ENCODE results near the gene MTA1. TPM values are rescaled to one million over a fixed set of nuclear protein-coding genes. Genes with fewer than 3 reads are reported as not detected.
A peak's percentile ranks its signal among the peaks of the same experiment; 100 is the strongest.

MTA1 gene
- total RNA-seq, 6 donors from 2014 or later, result 64.8 to 315 (median 94.9) TPM

- no peaks in the 10 kb centered on the region for H3K9me3 ChIP-seq
- no peak for ATAC-seq (ENCODE audit: low FRiP score in 2 of 2)
- 66 to 68% methylated on average over 16 of the region's 16 CpGs for WGBS, 2 donors
- H3K36me3 ChIP-seq, result no peaks in the 10 kb centered on the region
- no peak overlapping the region for H3K27ac ChIP-seq
- no peaks in the 10 kb centered on the region for H3K4me1 ChIP-seq
- peak in 1 of 2 donors; percentile 11 for DNase-seq
- no peaks in the 10 kb centered on the region for H3K27me3 ChIP-seq
- H3K4me3 ChIP-seq, result no peak overlapping the region
- TF ChIP-seq EP300 (IDR thresholded peaks at IDR 0.05) (no peak), POLR2AphosphoS5 (IDR thresholded peaks at IDR 0.05) (no peak), POLR2A (IDR thresholded peaks at IDR 0.05) (no peak)
- TF ChIP-seq, protein P1, sequence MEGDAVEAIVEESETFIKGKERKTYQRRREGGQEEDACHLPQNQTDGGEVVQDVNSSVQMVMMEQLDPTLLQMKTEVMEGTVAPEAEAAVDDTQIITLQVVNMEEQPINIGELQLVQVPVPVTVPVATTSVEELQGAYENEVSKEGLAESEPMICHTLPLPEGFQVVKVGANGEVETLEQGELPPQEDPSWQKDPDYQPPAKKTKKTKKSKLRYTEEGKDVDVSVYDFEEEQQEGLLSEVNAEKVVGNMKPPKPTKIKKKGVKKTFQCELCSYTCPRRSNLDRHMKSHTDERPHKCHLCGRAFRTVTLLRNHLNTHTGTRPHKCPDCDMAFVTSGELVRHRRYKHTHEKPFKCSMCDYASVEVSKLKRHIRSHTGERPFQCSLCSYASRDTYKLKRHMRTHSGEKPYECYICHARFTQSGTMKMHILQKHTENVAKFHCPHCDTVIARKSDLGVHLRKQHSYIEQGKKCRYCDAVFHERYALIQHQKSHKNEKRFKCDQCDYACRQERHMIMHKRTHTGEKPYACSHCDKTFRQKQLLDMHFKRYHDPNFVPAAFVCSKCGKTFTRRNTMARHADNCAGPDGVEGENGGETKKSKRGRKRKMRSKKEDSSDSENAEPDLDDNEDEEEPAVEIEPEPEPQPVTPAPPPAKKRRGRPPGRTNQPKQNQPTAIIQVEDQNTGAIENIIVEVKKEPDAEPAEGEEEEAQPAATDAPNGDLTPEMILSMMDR (IDR thresholded peaks at IDR 0.05), result no peak
Observed at GRCh38 chr14:105508069-105508468, 88.4 kb downstream of the MTA1 start.

GRCh38 chr14:105508601-105509000 is 89.0 kb downstream of the MTA1 start:
- Histone ChIP-seq H3K36me3 (no peaks in the 10 kb centered on the region), H3K4me1 (no peaks in the 10 kb centered on the region), H3K4me3 (no peak overlapping the region), H3K27ac (no peak overlapping the region), H3K27me3 (no peaks in the 10 kb centered on the region), H3K9me3 (no peaks in the 10 kb centered on the region)
- ATAC-seq (ENCODE audit: low FRiP score in 2 of 2) (no peak), DNase-seq (peak in 1 of 2 donors; percentile 8)
- WGBS, 2 donors, result 87 to 88% methylated on average over 12 of the region's 12 CpGs
- TF ChIP-seq POLR2AphosphoS5 (IDR thresholded peaks at IDR 0.05), result no peak
- TF ChIP-seq POLR2A (IDR thresholded peaks at IDR 0.05), result no peak
- no peak for TF ChIP-seq EP300 (IDR thresholded peaks at IDR 0.05)
- TF ChIP-seq, protein P1 (IDR thresholded peaks at IDR 0.05), result no peak

GRCh38 chr14:105517096-105517495 is 97.5 kb downstream of the MTA1 start:
- Histone ChIP-seq H3K27ac (no peak overlapping the region), H3K9me3 (no peaks in the 10 kb centered on the region), H3K4me1 (no peaks in the 10 kb centered on the region), H3K27me3 (no peaks in the 10 kb centered on the region), H3K4me3 (no peak overlapping the region), H3K36me3 (no peaks in the 10 kb centered on the region)
- ATAC-seq (ENCODE audit: low FRiP score in 2 of 2), result no peak
- no peak for DNase-seq
- TF ChIP-seq POLR2AphosphoS5 (IDR thresholded peaks at IDR 0.05) (no peak), EP300 (IDR thresholded peaks at IDR 0.05) (no peak), POLR2A (IDR thresholded peaks at IDR 0.05) (no peak)
- TF ChIP-seq, protein P1 (IDR thresholded peaks at IDR 0.05), result no peak
- WGBS, 2 donors, result 40 to 58% methylated on average over 4 to 5 of the region's 5 CpGs

- DNase-seq (no peak), ATAC-seq (ENCODE audit: low FRiP score in 2 of 2) (no peak)
- Histone ChIP-seq H3K4me1 (no peaks in the 10 kb centered on the region), H3K9me3 (no peaks in the 10 kb centered on the region), H3K27me3 (no peaks in the 10 kb centered on the region), H3K4me3 (no peak overlapping the region), H3K27ac (no peak overlapping the region), H3K36me3 (no peaks in the 10 kb centered on the region)
- TF ChIP-seq, protein P1 (IDR thresholded peaks at IDR 0.05), result no peak
- TF ChIP-seq POLR2AphosphoS5 (IDR thresholded peaks at IDR 0.05), result no peak
- TF ChIP-seq EP300 (IDR thresholded peaks at IDR 0.05), result no peak
- 69 to 70% methylated on average over 14 of the region's 14 CpGs for WGBS, 2 donors
Observed at GRCh38 chr14:105519946-105520698, 100.5 kb downstream of the MTA1 start.

Other genes with a start within 250 kb of the MTA1 start
- 10 to 100 TPM; 17.9 to 87.5 (median 54.9) TPM for gene NUDT14, start 238.5 kb upstream of the MTA1 start, total RNA-seq
- 10 to 100 TPM; 36.4 to 71.7 (median 49.8) TPM for gene BTBD6, start 171.3 kb upstream of the MTA1 start, total RNA-seq
- 100 to 1,000 TPM in 1 of 6 donors, 10 to 100 TPM in 5; 38.6 to 195 (median 52.7) TPM for gene BRF1, start 118.8 kb upstream of the MTA1 start, total RNA-seq
- gene PACS2, start 105.1 kb upstream of the MTA1 start, total RNA-seq, result 100 to 1,000 TPM in 2 of 6 donors, 10 to 100 TPM in 4; 53.4 to 204 (median 86.5) TPM
- gene TEX22, start 21.3 kb upstream of the MTA1 start, total RNA-seq, result 1 to 10 TPM in 3 of 6 donors, not detected in 3; 1.2 to 2.1 (median 1.9) TPM
- gene CRIP2, start 55.0 kb downstream of the MTA1 start, total RNA-seq, result 100 to 1,000 TPM in 5 of 6 donors, 10 to 100 TPM in 1; 55.5 to 422 (median 190) TPM
- 100 to 1,000 TPM in 4 of 6 donors, 10 to 100 TPM in 2; 26.2 to 425 (median 200) TPM for gene CRIP1, start 67.1 kb downstream of the MTA1 start, total RNA-seq
- gene TEDC1, start 71.4 kb downstream of the MTA1 start, total RNA-seq, result 10 to 100 TPM; 13.8 to 38.5 (median 17.4) TPM
- gene TMEM121, start 106.8 kb downstream of the MTA1 start, total RNA-seq, result 1 to 10 TPM in 4 of 6 donors, under 1 TPM in 1, not detected in 1; 0.69 to 4.6 (median 3.8) TPM

All from upper lobe of left lung (tissue), 6 donors.